H1 (cell line): ENCODE data around the gene WDR37. TPM values are rescaled to one million over a fixed set of nuclear protein-coding genes. Genes with fewer than 3 reads are reported as not detected.

Experiments
- CTCF ChIA-PET: fragments of 300-600 bp; sonication (Branson Sonifier 250); formaldehyde crosslinking; loops from one replicate; lab custom pipeline; 2021; ENCODE audit not compliant: partially characterized antibody; lab: Charles Lee
- POLR2A ChIA-PET: fragments of 300-600 bp; sonication (Branson Sonifier 250); formaldehyde crosslinking; loops from one replicate; lab custom pipeline; 2021; ENCODE audit warnings: inconsistent platforms; ENCODE audit not compliant: partially characterized antibody; lab: Charles Lee
- DNase-seq, 2 experiments: peaks; one replicate each; pipeline versions ENCODE4 v3.0.0 to v3.0.0-alpha.2; 2010 to 2022; ENCODE audit warnings: low spot score in 2 of 2, low read depth in 1 of 2, mixed read lengths in 1 of 2
- FAIRE-seq: peaks from 2 replicates; lab custom pipeline; 2011; peaks lifted over from hg19 to GRCh38; lab: Jason Lieb, UNC
- H2AFZ ChIP-seq: 2 replicates; pipeline ENCODE4 v1.8.1; 2012; ENCODE audit warnings: low read length, inconsistent platforms
- H2AK5ac ChIP-seq: 2 replicates; pipeline ENCODE4 v1.6.1; 2013; ENCODE audit warnings: low read depth, low read length
- H2BK120ac ChIP-seq: replicated peaks from 2 replicates; pipeline ENCODE3; 2013; ENCODE audit warnings: low read depth, low read length, inconsistent platforms
- H2BK12ac ChIP-seq: 2 replicates; pipeline ENCODE4 v1.6.1; 2013; ENCODE audit warnings: low read depth, low read length
- H2BK15ac ChIP-seq: 2 replicates; pipeline ENCODE4 v1.6.1; 2013; ENCODE audit warnings: low read length
- H2BK20ac ChIP-seq: 2 replicates; pipeline ENCODE4 v1.6.1; 2013; ENCODE audit warnings: low read length
- H2BK5ac ChIP-seq: 2 replicates; pipeline ENCODE4 v1.6.1; 2013; ENCODE audit warnings: low read depth, low read length
- H3K14ac ChIP-seq: 2 replicates; pipeline ENCODE4 v1.6.1; 2013; ENCODE audit warnings: inconsistent platforms; ENCODE audit not compliant: insufficient read length
- H3K18ac ChIP-seq: 2 replicates; pipeline ENCODE4 v1.6.1; 2013; ENCODE audit warnings: low read length; ENCODE audit errors: extremely low read depth
- H3K23ac ChIP-seq: 2 replicates; pipeline ENCODE4 v1.6.1; 2013; ENCODE audit warnings: inconsistent platforms; ENCODE audit not compliant: insufficient read length
- H3K23me2 ChIP-seq: 2 replicates; pipeline ENCODE4 v1.6.1; 2013; ENCODE audit warnings: low read depth, low read length
- H3K27ac ChIP-seq: 2 replicates; pipeline ENCODE4 v1.6.1; 2011; ENCODE audit warnings: low read depth, low read length, inconsistent platforms
- H3K27me3 ChIP-seq, 4 experiments: replicated peaks in 1 of 4; 1 replicate in 1 of 4; 2 replicates in 3 of 4; pipeline versions ENCODE4 v1.6.1 to v1.8.1; 2011 to 2013; ENCODE audit warnings: low read length in 3 of 4, mild to moderate bottlenecking in 3 of 4, inconsistent platforms in 2 of 4, mixed read lengths in 2 of 4, moderate library complexity in 1 of 4; ENCODE audit not compliant: control insufficient read depth in 3 of 4, insufficient read depth in 3 of 4; ENCODE audit errors: extremely low read depth in 1 of 4
- H3K36me3 ChIP-seq, 4 experiments: 2 replicates each; pipeline versions ENCODE4 v1.6.1 to v1.8.1; 2011 to 2013; ENCODE audit warnings: mild to moderate bottlenecking in 4 of 4, low read length in 3 of 4, moderate library complexity in 2 of 4, control low read depth in 1 of 4, inconsistent platforms in 1 of 4; ENCODE audit not compliant: insufficient read depth in 4 of 4, control insufficient read depth in 2 of 4
- H3K4ac ChIP-seq: replicated peaks from 2 replicates; pipeline ENCODE3; 2013; ENCODE audit warnings: low read length, low read depth, mixed read lengths, inconsistent platforms; ENCODE audit not compliant: insufficient read length
- H3K4me1 ChIP-seq, 4 experiments: replicated peaks in 1 of 4; 1 replicate in 1 of 4; 2 replicates in 3 of 4; pipeline versions ENCODE4 v1.6.1 to v1.8.1; 2011 to 2013; ENCODE audit warnings: low read length in 3 of 4, inconsistent platforms in 2 of 4, mixed read lengths in 1 of 4; ENCODE audit not compliant: insufficient read depth in 4 of 4, control insufficient read depth in 3 of 4
- H3K4me2 ChIP-seq, 2 experiments: 2 replicates each; pipeline versions ENCODE4 v1.6.1 to v1.8.1; 2011 to 2013; ENCODE audit warnings: low read depth in 2 of 2, low read length in 2 of 2, control low read depth in 1 of 2, inconsistent platforms in 1 of 2, mild to moderate bottlenecking in 1 of 2; ENCODE audit not compliant: insufficient read depth in 1 of 2
- H3K4me3 ChIP-seq, 4 experiments: fragments of 200-600, 300-600 bp in 1 of 4; sonication (generic), shearing (Covaris generic), sonication (Bioruptor Twin) in 1 of 4; 2 replicates each; pipeline versions ENCODE4 v1.5.1 to v1.8.1; 2011 to 2016; ENCODE audit warnings: low read length in 4 of 4, low read depth in 3 of 4, control low read depth in 2 of 4, inconsistent platforms in 2 of 4, mild to moderate bottlenecking in 2 of 4, mixed read lengths in 1 of 4, moderate library complexity in 1 of 4; ENCODE audit not compliant: insufficient read depth in 2 of 4; ENCODE audit errors: extremely low read depth in 1 of 4
- H3K56ac ChIP-seq: replicated peaks from 2 replicates; pipeline ENCODE3; 2013; ENCODE audit warnings: low read depth, mild to moderate bottlenecking, mixed read lengths, low read length, inconsistent platforms; ENCODE audit not compliant: insufficient read length
- H3K79me1 ChIP-seq: 2 replicates; pipeline ENCODE4 v1.6.1; 2013; ENCODE audit warnings: low read depth, low read length, control low read depth
- H3K79me2 ChIP-seq, 2 experiments: 2 replicates each; pipeline versions ENCODE4 v1.6.1 to v1.8.1; 2012 to 2013; ENCODE audit warnings: low read length in 2 of 2, mild to moderate bottlenecking in 2 of 2, inconsistent platforms in 1 of 2; ENCODE audit not compliant: insufficient read depth in 2 of 2, control insufficient read depth in 1 of 2
- H3K9ac ChIP-seq, 4 experiments: replicated peaks in 1 of 4; 1 replicate in 1 of 4; 2 replicates in 3 of 4; pipeline versions ENCODE4 v1.6.1 to v1.8.1; 2011 to 2013; ENCODE audit warnings: low read depth in 3 of 4, low read length in 3 of 4, control low read depth in 2 of 4, mild to moderate bottlenecking in 2 of 4, moderate library complexity in 2 of 4, inconsistent platforms in 1 of 4; ENCODE audit errors: extremely low read depth in 1 of 4
- H3K9me3 ChIP-seq, 2 experiments: 2 replicates each; pipeline versions ENCODE4 v1.6.1 to v1.8.1; 2012 to 2013; ENCODE audit warnings: mild to moderate bottlenecking in 2 of 2, moderate library complexity in 2 of 2, control low read depth in 1 of 2, inconsistent platforms in 1 of 2, low read depth in 1 of 2, low read length in 1 of 2, mixed read lengths in 1 of 2; ENCODE audit not compliant: insufficient read depth in 2 of 2
- H4K20me1 ChIP-seq, 2 experiments: replicated peaks in 1 of 2; 2 replicates each; pipeline versions ENCODE3 to v1.8.1; 2011 to 2013; ENCODE audit warnings: inconsistent platforms in 2 of 2, low read length in 2 of 2, mild to moderate bottlenecking in 1 of 2; ENCODE audit not compliant: insufficient read depth in 2 of 2, control insufficient read depth in 1 of 2
- H4K5ac ChIP-seq: 2 replicates; pipeline ENCODE4 v1.6.1; 2013; ENCODE audit warnings: low read length, low read depth, mixed read lengths, inconsistent platforms; ENCODE audit not compliant: insufficient read length
- H4K8ac ChIP-seq: 2 replicates; pipeline ENCODE4 v1.8.0; 2013; ENCODE audit warnings: mild to moderate bottlenecking, moderate library complexity, low read length, inconsistent platforms; ENCODE audit not compliant: insufficient read depth; ENCODE audit errors: extremely low read depth
- H4K91ac ChIP-seq: replicated peaks from 2 replicates; pipeline ENCODE3; 2013; ENCODE audit warnings: low read length, mixed read lengths, inconsistent platforms; ENCODE audit not compliant: insufficient read length
- BRCA1 ChIP-seq: IDR thresholded peaks from 2 replicates; pipeline ENCODE4 v1.6.1; 2012; ENCODE audit warnings: low read depth, low read length, improper control_type of control experiment
- CHD1 ChIP-seq: IDR thresholded peaks from 2 replicates; pipeline ENCODE4 v1.6.1; 2012; ENCODE audit warnings: low read depth, low read length, improper control_type of control experiment
- GTF2F1 ChIP-seq: IDR thresholded peaks from 2 replicates; pipeline ENCODE4 v1.6.1; 2012; ENCODE audit warnings: low read depth, low read length, improper control_type of control experiment, borderline replicate concordance
- HDAC6 ChIP-seq: IDR thresholded peaks from one replicate; pipeline ENCODE4 v1.7.1; 2012; ENCODE audit warnings: low read depth, mild to moderate bottlenecking, inconsistent platforms, low read length, moderate library complexity
- KDM1A ChIP-seq: fragments of 200-600, 300-600 bp; sonication (generic); IDR thresholded peaks from 2 replicates; pipeline ENCODE4 v1.7.1; 2016; ENCODE audit warnings: mild to moderate bottlenecking, low read length, borderline replicate concordance
- MAX ChIP-seq: IDR thresholded peaks from 2 replicates; pipeline ENCODE4 v1.6.1; 2012; ENCODE audit warnings: inconsistent platforms
- NANOG ChIP-seq: IDR thresholded peaks from 2 replicates; pipeline ENCODE4 v1.6.1; 2011; ENCODE audit warnings: low read length, low read depth, mild to moderate bottlenecking, inconsistent platforms; ENCODE audit not compliant: insufficient read depth, poor library complexity, severe bottlenecking
- RAD21 ChIP-seq, 2 experiments: IDR thresholded peaks in 1 of 2; conservative IDR thresholded peaks in 1 of 2; 2 replicates each; pipeline ENCODE4 v1.6.1; 2011; ENCODE audit warnings: low read depth in 2 of 2, low read length in 2 of 2, improper control_type of control experiment in 1 of 2, inconsistent platforms in 1 of 2, mild to moderate bottlenecking in 1 of 2, moderate library complexity in 1 of 2
- RFX5 ChIP-seq: IDR thresholded peaks from 2 replicates; pipeline ENCODE4 v1.6.1; 2011; ENCODE audit warnings: low read depth, low read length, improper control_type of control experiment, borderline replicate concordance
- SP1 ChIP-seq: IDR thresholded peaks from 2 replicates; pipeline ENCODE4 v1.6.1; 2011; ENCODE audit warnings: low read depth, low read length
- SRF ChIP-seq: IDR thresholded peaks from 2 replicates; pipeline ENCODE4 v1.6.1; 2011; ENCODE audit warnings: mild to moderate bottlenecking, low read depth, low read length, moderate library complexity
- WGBS, 2 experiments: shearing (Covaris generic) in 1 of 2; methylation state at CpG; one replicate each; pipeline versions ENCODE4 v1.1.6 to v1.1.7; 2013 to 2015; ENCODE audit warnings: low lambda C conversion rate in 2 of 2, mixed read lengths in 2 of 2, inconsistent platforms in 1 of 2, low coverage in 1 of 2, missing lambda C conversion rate in 1 of 2; ENCODE audit not compliant: insufficient replicate concordance in 2 of 2, insufficient coverage in 1 of 2, insufficient read length in 1 of 2; ENCODE audit errors: extremely low coverage in 1 of 2, missing lambda C conversion rate in 1 of 2; 5-methylcytosine and 5-hydroxymethylcytosine counted together
- polyA plus RNA-seq, 7 experiments: library from polyadenylated mRNA; depleted of rRNA in 3 of 7; stranded (reverse) in 5 of 7; unstranded in 2 of 7; fragments of >200 nt in 5 of 7; fragments of 200-250 nt in 2 of 7; gene quantifications; 1 replicate in 5 of 7; 2 replicates in 1 of 7; 4 replicates in 1 of 7; pipeline versions ENCODE4 v1.2.1 to v1.2.3, GENCODE V29; 2011 to 2013; ENCODE audit warnings: missing spikeins in 2 of 7, mixed read lengths in 2 of 7
- total RNA-seq: library from RNA; stranded (reverse); fragmentation: NEBNext Ultra II Directional; extraction: Animal tissue kit (Norgen Biotek cat#: 25700); gene quantifications from 2 replicates; pipeline ENCODE4 v1.2.1, GENCODE V29; 2021
- TF ChIP-seq, protein P1 (sequence below): IDR thresholded peaks from 2 replicates; pipeline ENCODE4 v1.6.1; 2012; ENCODE audit warnings: low read length, inconsistent platforms

Gene WDR37
- total and polyA plus RNA-seq, 2 of the 8 experiments (the other 6 are each of a cell fraction or from before 2014, with no cell fraction given) = 9.6 to 12.0 TPM

DNA sequence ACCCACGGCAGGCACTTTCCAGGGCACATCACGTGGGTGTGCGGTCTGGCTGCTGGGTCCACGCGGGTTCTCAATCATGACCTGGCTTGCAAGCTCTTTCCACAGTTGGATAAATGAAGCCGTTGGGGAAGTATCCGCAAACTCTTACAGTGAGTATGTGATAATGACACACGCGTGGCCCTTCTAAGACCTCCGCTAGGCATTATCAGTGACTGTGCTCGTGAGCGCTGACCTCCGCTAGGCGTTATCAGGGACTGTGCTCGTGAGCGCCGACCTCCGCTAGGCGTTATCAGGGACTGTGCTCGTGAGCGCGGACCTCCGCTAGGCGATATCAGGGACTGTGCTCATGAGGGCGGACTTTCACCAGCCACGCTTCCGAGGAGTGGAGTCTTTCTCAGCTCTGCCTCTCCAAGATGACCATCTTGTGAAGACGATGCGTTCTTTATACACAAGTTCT lies 107.0 kb downstream of the WDR37 start:
- H2BK12ac ChIP-seq = no peak overlapping the region
- 94% methylated on average over 28 of the region's 29 CpGs; no CpG with 5 or more reads in 1 of the 2 experiments for WGBS, 2 experiments
- no peak overlapping the region for H3K23ac ChIP-seq
- H3K4me2 ChIP-seq = no peak overlapping the region
- no peak for DNase-seq
- no peak overlapping the region for H3K14ac ChIP-seq
- H3K27me3 ChIP-seq = peaks cover 0 to 2% (median 0%) of the 10 kb centered on the region in 4 experiments; a peak in 2 of 7 replicates
- FAIRE-seq = no peak
- H2BK5ac ChIP-seq = no peak overlapping the region
- peak overlapping the region; percentile 32 for H4K91ac ChIP-seq
- no peaks in the 10 kb centered on the region for H3K36me3 ChIP-seq
- H2BK15ac ChIP-seq = no peak overlapping the region
- no peaks in the 10 kb centered on the region for H3K79me2 ChIP-seq
- H3K9me3 ChIP-seq = no peaks in the 10 kb centered on the region
- H3K18ac ChIP-seq = no peak overlapping the region
- no peaks in the 10 kb centered on the region for H4K20me1 ChIP-seq
- H2AFZ ChIP-seq = no peak overlapping the region
- H2BK20ac ChIP-seq = 0 out of 2 replicates have a peak overlapping the region, but pooled peaks have one; percentile 21
- POLR2A ChIA-PET = interaction anchor here (0.7 kb wide), 1 partner anchor 34 kb away, joined by 3 read pairs; no protein-coding TSS in a partner anchor
- CTCF ChIA-PET = interaction anchor here (0.9 to 1.8 kb wide), 4 partner anchors 18 to 49 kb away, joined by 3 to 5 read pairs (median 4); no protein-coding TSS in a partner anchor
- H3K4me3 ChIP-seq = no peak overlapping the region
- no peak overlapping the region for H3K56ac ChIP-seq
- no peaks in the 10 kb centered on the region for H3K79me1 ChIP-seq
- H3K4me1 ChIP-seq = no peaks in the 10 kb centered on the region; a peak in 1 of 7 replicates
- H4K8ac ChIP-seq = no peak overlapping the region
- no peak overlapping the region for H3K9ac ChIP-seq
- no peaks in the 10 kb centered on the region for H3K23me2 ChIP-seq
- no peak overlapping the region for H2AK5ac ChIP-seq
- no peak overlapping the region for H3K27ac ChIP-seq
- H3K4ac ChIP-seq = no peak overlapping the region
- H2BK120ac ChIP-seq = no peak overlapping the region
- H4K5ac ChIP-seq = no peak overlapping the region
- TF ChIP-seq SRF (no peak), RAD21 (IDR thresholded peaks at IDR 0.05 in 1 of 2, conservative IDR thresholded peaks at IDR 0.05 in 1 of 2; ENCODE audit: low read depth in 2 of 2, low read length in 2 of 2) (no peak), SP1 (no peak), CHD1 (no peak), BRCA1 (no peak), RFX5 (no peak), HDAC6 (no peak), KDM1A (no peak), MAX (no peak), NANOG (no peak), GTF2F1 (no peak)
- TF ChIP-seq, protein P1, sequence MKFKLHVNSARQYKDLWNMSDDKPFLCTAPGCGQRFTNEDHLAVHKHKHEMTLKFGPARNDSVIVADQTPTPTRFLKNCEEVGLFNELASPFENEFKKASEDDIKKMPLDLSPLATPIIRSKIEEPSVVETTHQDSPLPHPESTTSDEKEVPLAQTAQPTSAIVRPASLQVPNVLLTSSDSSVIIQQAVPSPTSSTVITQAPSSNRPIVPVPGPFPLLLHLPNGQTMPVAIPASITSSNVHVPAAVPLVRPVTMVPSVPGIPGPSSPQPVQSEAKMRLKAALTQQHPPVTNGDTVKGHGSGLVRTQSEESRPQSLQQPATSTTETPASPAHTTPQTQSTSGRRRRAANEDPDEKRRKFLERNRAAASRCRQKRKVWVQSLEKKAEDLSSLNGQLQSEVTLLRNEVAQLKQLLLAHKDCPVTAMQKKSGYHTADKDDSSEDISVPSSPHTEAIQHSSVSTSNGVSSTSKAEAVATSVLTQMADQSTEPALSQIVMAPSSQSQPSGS = no peak
